HG02759 (cell line): ENCODE results near the gene NEAT1.

Experiments used
- ATAC-seq: cut with Tn5 transposase; IDR thresholded peaks from one replicate; pipeline ENCODE4 v1.9.1; 2021; ENCODE audit warnings: mild to moderate bottlenecking, moderate library complexity; ENCODE audit not compliant: unreplicated experiment

The NEAT1 gene

GRCh38 chr11:65422633-65423515 lies at the start of gene NEAT1:
Gene NEAT1 (plus strand): TSS chr11:65422798.
- peak; percentile 18 for ATAC-seq

- no peak for ATAC-seq
These were observed 48.6 kb upstream of the NEAT1 start for GRCh38 chr11:65373839-65374580.

GRCh38 chr11:65375012-65375411 lies 47.6 kb upstream of the NEAT1 start:
- ATAC-seq, result no peak

GRCh38 chr11:65376138-65376713 lies 46.4 kb upstream of the NEAT1 start:
- no peak for ATAC-seq

GRCh38 chr11:65377036-65377435 lies 45.6 kb upstream of the NEAT1 start:
- no peak for ATAC-seq

- no peak for ATAC-seq
These were observed 44.8 kb upstream of the NEAT1 start for GRCh38 chr11:65377777-65378176.

- no peak for ATAC-seq
These were observed 44.2 kb upstream of the NEAT1 start for GRCh38 chr11:65378208-65378927.

GRCh38 chr11:65378928-65379638 lies 43.5 kb upstream of the NEAT1 start:
- no peak for ATAC-seq

- no peak for ATAC-seq
These were observed 42.7 kb upstream of the NEAT1 start for GRCh38 chr11:65379698-65380459.

GRCh38 chr11:65380460-65381119 lies 42.0 kb upstream of the NEAT1 start:
- ATAC-seq, result no peak

GRCh38 chr11:65381716-65382032 lies 40.9 kb upstream of the NEAT1 start:
- peak; percentile 12 for ATAC-seq

- ATAC-seq, result peak; percentile 70
These were observed 40.4 kb upstream of the NEAT1 start, which contains the start of gene SLC25A45 for GRCh38 chr11:65382033-65382803. Gene SLC25A45 (minus strand): TSS chr11:65382646. CDS start chr11:65381951, 695 bp downstream.

- no peak for ATAC-seq
These were observed 39.7 kb upstream of the NEAT1 start for GRCh38 chr11:65382804-65383368.

- no peak for ATAC-seq
These were observed 38.8 kb upstream of the NEAT1 start for GRCh38 chr11:65383778-65384177.

- no peak for ATAC-seq
These were observed 38.2 kb upstream of the NEAT1 start for GRCh38 chr11:65384301-65384889.

- ATAC-seq, result peak; percentile 48
These were observed 36.1 kb upstream of the NEAT1 start, which contains the start of gene FRMD8 for GRCh38 chr11:65386307-65387140. Gene FRMD8 (plus strand): TSS chr11:65386637. CDS start chr11:65387037, 400 bp downstream.

GRCh38 chr11:65388731-65389130 lies 33.9 kb upstream of the NEAT1 start:
- no peak for ATAC-seq
